Measurements from ENCODE around the gene TMEM154.

TMEM154 gene

GRCh38 chr4:152591396-152591795, 88.4 kb downstream of the TMEM154 start:
- peak; percentile 25 for DNase-seq (ENCODE audit: low read depth)

- peak; percentile 98 for DNase-seq (ENCODE audit: low read depth)
These were observed 89.4 kb downstream of the TMEM154 start for GRCh38 chr4:152590179-152591031.

GRCh38 chr4:152588869-152589268, 90.9 kb downstream of the TMEM154 start:
- DNase-seq (ENCODE audit: low read depth): no peak

- no peak for DNase-seq (ENCODE audit: low read depth)
These were observed 92.7 kb downstream of the TMEM154 start for GRCh38 chr4:152587127-152587526.

GRCh38 chr4:152586668-152587067, 93.1 kb downstream of the TMEM154 start:
- DNase-seq (ENCODE audit: low read depth): no peak

- no peak for DNase-seq (ENCODE audit: low read depth)
These were observed 94.8 kb downstream of the TMEM154 start for GRCh38 chr4:152585023-152585441.

GRCh38 chr4:152581536-152582160, 98.1 kb downstream of the TMEM154 start:
- DNase-seq (ENCODE audit: low read depth): no peak

- DNase-seq (ENCODE audit: low read depth): no peak
These were observed 99.9 kb downstream of the TMEM154 start for GRCh38 chr4:152579916-152580315.

GRCh38 chr4:152579107-152579764, 100.6 kb downstream of the TMEM154 start:
- no peak for DNase-seq (ENCODE audit: low read depth)

- DNase-seq (ENCODE audit: low read depth): no peak
These were observed 101.1 kb downstream of the TMEM154 start for GRCh38 chr4:152578670-152579069.

- peak; percentile 20 for DNase-seq (ENCODE audit: low read depth)
These were observed 101.9 kb downstream of the TMEM154 start for GRCh38 chr4:152577708-152578396.

- DNase-seq (ENCODE audit: low read depth): no peak
These were observed 104.3 kb downstream of the TMEM154 start for GRCh38 chr4:152575533-152575932.

GRCh38 chr4:152573861-152574260, 105.9 kb downstream of the TMEM154 start:
- DNase-seq (ENCODE audit: low read depth): no peak

- peak; percentile 12 for DNase-seq (ENCODE audit: low read depth)
These were observed 107.2 kb downstream of the TMEM154 start for GRCh38 chr4:152572417-152573086.

- DNase-seq (ENCODE audit: low read depth): no peak
These were observed 108.0 kb downstream of the TMEM154 start for GRCh38 chr4:152571770-152572169.

- DNase-seq (ENCODE audit: low read depth): no peak
These were observed 108.5 kb downstream of the TMEM154 start for GRCh38 chr4:152571296-152571695.
